PC-9 (cell line): Measurements from ENCODE around the gene ENDOV. TPM values are rescaled to one million over a fixed set of nuclear protein-coding genes. Genes with fewer than 3 reads are reported as not detected.

Source experiments
- BruUV-seq: library from RNA; stranded (reverse); fragments of 400-500 nt; replicated peaks from 2 replicates; lab custom pipeline; 2021; lab: Mats Ljungman, UMichigan
- CTCF ChIA-PET: fragments of 300-600 bp; sonication (Branson Sonifier 250); formaldehyde crosslinking; loops from one replicate; lab custom pipeline; 2022; ENCODE audit warnings: antibody characterized with exemption; lab: Charles Lee
- POLR2A ChIA-PET: fragments of 300-600 bp; sonication (Branson Sonifier 250); formaldehyde crosslinking; loops from one replicate; lab custom pipeline; 2022; ENCODE audit warnings: antibody characterized with exemption; ENCODE audit not compliant: unreplicated experiment; lab: Charles Lee
- DNase-seq, 2 experiments: peaks; one replicate each; pipeline versions ENCODE4 v3.0.0 to v3.0.0-alpha.2; 2015 to 2022; ENCODE audit warnings: mixed read lengths in 1 of 2
- H2AFZ ChIP-seq: fragments of 200-600 bp; sonication (generic); 2 replicates; pipeline ENCODE4 v1.8.1; 2017; ENCODE audit warnings: antibody characterized with exemption
- H3F3A ChIP-seq: fragments of 200-600 bp; sonication (generic); 2 replicates; pipeline ENCODE4 v1.8.1; 2017; ENCODE audit warnings: antibody characterized with exemption, mild to moderate bottlenecking, low read depth; ENCODE audit not compliant: insufficient read depth
- H3K27ac ChIP-seq: fragments of 200-600 bp; sonication (generic); 2 replicates; pipeline ENCODE4 v1.6.1; 2016; ENCODE audit warnings: mixed run types
- H3K27me3 ChIP-seq: fragments of 200-600 bp; sonication (generic); 2 replicates; pipeline ENCODE4 v1.6.1; 2016; ENCODE audit warnings: low read depth, mixed run types; ENCODE audit not compliant: insufficient read depth
- H3K36me3 ChIP-seq: fragments of 200-600 bp; sonication (generic); 2 replicates; pipeline ENCODE4 v1.6.1; 2016; ENCODE audit warnings: low read depth, mixed run types
- H3K4me1 ChIP-seq: fragments of 200-600 bp; sonication (generic); replicated peaks from 2 replicates; pipeline ENCODE4 v1.6.1; 2016; ENCODE audit warnings: mixed run types; ENCODE audit not compliant: insufficient read depth
- H3K4me2 ChIP-seq: fragments of 200-600 bp; sonication (generic); 2 replicates; pipeline ENCODE4 v1.6.1; 2017; ENCODE audit warnings: mixed run types
- H3K4me3 ChIP-seq: fragments of 200-600 bp; sonication (generic); 2 replicates; pipeline ENCODE4 v1.6.1; 2016; ENCODE audit warnings: mixed run types
- H3K79me2 ChIP-seq: fragments of 200-600 bp; sonication (generic); 2 replicates; pipeline ENCODE4 v1.6.1; 2017; ENCODE audit warnings: low read depth, mixed run types
- H3K9me2 ChIP-seq: fragments of 200-600 bp; sonication (generic); 2 replicates; pipeline ENCODE4 v1.8.1; 2017; ENCODE audit warnings: mild to moderate bottlenecking; ENCODE audit not compliant: insufficient read depth
- H3K9me3 ChIP-seq: fragments of 200-600 bp; sonication (generic); 2 replicates; pipeline ENCODE4 v1.8.1; 2016; ENCODE audit warnings: low read depth; ENCODE audit not compliant: insufficient read depth
- H4K20me1 ChIP-seq: fragments of 200-600 bp; sonication (generic); 2 replicates; pipeline ENCODE4 v1.8.1; 2017; ENCODE audit not compliant: insufficient read depth
- CTCF ChIP-seq: fragments of 200-600 bp; sonication (generic); conservative IDR thresholded peaks from 2 replicates; pipeline ENCODE4 v1.6.1; 2017; ENCODE audit warnings: mixed run types, antibody characterized with exemption, mild to moderate bottlenecking, moderate library complexity
- EZH2 ChIP-seq: fragments of 200-600 bp; sonication (generic); IDR thresholded peaks from 2 replicates; pipeline ENCODE4 v1.8.0; 2017; ENCODE audit warnings: antibody characterized with exemption, low read depth
- intact Hi-C: fragments of 100-400 bp; cut with micrococcal nuclease; formaldehyde crosslinking; loops from one replicate; pipeline ENCODE4 v1.10.0; 2022; ENCODE audit not compliant: unreplicated experiment
- total RNA-seq: library from RNA; stranded (reverse); gene quantifications from 2 replicates; pipeline ENCODE4 v1.2.3, GENCODE V29; 2021

ENDOV gene
- total RNA-seq, 1 experiment from 2014 or later, result 50.3 TPM

- no peaks in the 10 kb centered on the region for H3K9me3 ChIP-seq
- intact Hi-C loops, result loop anchor here (5.0 kb wide), 1 partner anchor 67 kb away; no protein-coding TSS in a partner anchor
- no peak overlapping the region for H2AFZ ChIP-seq
- peaks cover 21% of the 10 kb centered on the region for H3K27me3 ChIP-seq
- TF ChIP-seq EZH2 (no peak), CTCF (no peak)
- no peaks in the 10 kb centered on the region for H4K20me1 ChIP-seq
- CTCF ChIA-PET, result no interaction called here
- no peak overlapping the region for H3K4me2 ChIP-seq
- H3K79me2 ChIP-seq, result no peaks in the 10 kb centered on the region
- H3K27ac ChIP-seq, result no peak overlapping the region
- no peak overlapping the region for H3K4me3 ChIP-seq
- no peaks in the 10 kb centered on the region for H3K9me2 ChIP-seq
- H3K4me1 ChIP-seq, result peaks cover 27% of the 10 kb centered on the region
- POLR2A ChIA-PET, result no interaction called here
- no peaks in the 10 kb centered on the region for H3F3A ChIP-seq
- no TSS peak for BruUV-seq
- no peak for DNase-seq
- no peaks in the 10 kb centered on the region for H3K36me3 ChIP-seq
Observed at GRCh38 chr17:80480248-80480647, 65.3 kb downstream of the ENDOV start.

- intact Hi-C loops, result loop anchor here (5.0 kb wide), 1 partner anchor 66 kb away; no protein-coding TSS in a partner anchor
- DNase-seq, result peak in 1 of 2 experiments; percentile 45
- ChIA-PET POLR2A (no interaction called here), CTCF (no interaction called here)
- H3K4me2 ChIP-seq, result peak overlapping the region; percentile 38
- H3K36me3 ChIP-seq, result no peaks in the 10 kb centered on the region
- H4K20me1 ChIP-seq, result no peaks in the 10 kb centered on the region
- peaks cover 24% of the 10 kb centered on the region for H3K4me1 ChIP-seq
- no peaks in the 10 kb centered on the region for H3K9me3 ChIP-seq
- no peak overlapping the region for H3K4me3 ChIP-seq
- no peak overlapping the region for H3K27ac ChIP-seq
- H2AFZ ChIP-seq, result no peak overlapping the region
- BruUV-seq, result no TSS peak
- H3K27me3 ChIP-seq, result peaks cover 12% of the 10 kb centered on the region; the same call in 1 of the 2 replicates
- no peaks in the 10 kb centered on the region for H3F3A ChIP-seq
- H3K79me2 ChIP-seq, result no peaks in the 10 kb centered on the region
- TF ChIP-seq CTCF (no peak), EZH2 (no peak)
- no peaks in the 10 kb centered on the region for H3K9me2 ChIP-seq
Observed at GRCh38 chr17:80481284-80482057, 66.5 kb downstream of the ENDOV start.

- Histone ChIP-seq H3K9me3 (no peaks in the 10 kb centered on the region), H3K9me2 (no peaks in the 10 kb centered on the region), H3F3A (no peaks in the 10 kb centered on the region), H3K4me3 (no peak overlapping the region), H4K20me1 (no peaks in the 10 kb centered on the region), H3K4me1 (peaks cover 24% of the 10 kb centered on the region), H2AFZ (no peak overlapping the region), H3K36me3 (no peaks in the 10 kb centered on the region), H3K79me2 (no peaks in the 10 kb centered on the region), H3K27ac (no peak overlapping the region), H3K27me3 (peaks cover 7% of the 10 kb centered on the region; the same call in 1 of the 2 replicates), H3K4me2 (peak overlapping the region; percentile 38)
- ChIA-PET CTCF (no interaction called here), POLR2A (no interaction called here)
- BruUV-seq, result no TSS peak
- intact Hi-C loops, result loop anchor here (5.0 kb wide), 1 partner anchor 65 kb away; no protein-coding TSS in a partner anchor
- TF ChIP-seq EZH2 (no peak), CTCF (no peak)
- no peak for DNase-seq
Observed at GRCh38 chr17:80482058-80482318, 67.0 kb downstream of the ENDOV start.
